ENCODE results near the gene NR1H4.
"Not testable (repeated sequence)": the region's sequence is repeated elsewhere in the genome, so short reads cannot be mapped to it uniquely, and the experiment has no call there.

NR1H4 gene

GRCh38 chr12:100578923-100579322, 105.3 kb downstream of the NR1H4 start:
- intact Hi-C loops (cut with DNase I; ENCODE audit: low total_unique reads): no loop called here

GRCh38 chr12:100579844-100580243, 106.2 kb downstream of the NR1H4 start:
- H3K9me3 ChIP-seq: no peaks in the 10 kb centered on the region
- peaks cover 0 to 3% (median 0%) of the 10 kb centered on the region in 4 donors for H3K4me1 ChIP-seq
- no peaks in the 10 kb centered on the region for H3K36me3 ChIP-seq
- no peak overlapping the region for H3K27ac ChIP-seq
- H3K27me3 ChIP-seq: no peaks in the 10 kb centered on the region
- DNase-seq: no peak
- intact Hi-C loops (cut with DNase I; ENCODE audit: low total_unique reads): no loop called here
- H3K4me3 ChIP-seq: no peak overlapping the region
- TF ChIP-seq CTCF (IDR thresholded peaks at IDR 0.05): no peak

More at GRCh38 chr12:100578923-100579322, 105.3 kb downstream of the NR1H4 start:
- H3K9me3 ChIP-seq: no peaks in the 10 kb centered on the region
- TF ChIP-seq CTCF (IDR thresholded peaks at IDR 0.05): no peak
- no peaks in the 10 kb centered on the region for H3K27me3 ChIP-seq
- DNase-seq: no peak
- no peak overlapping the region for H3K4me3 ChIP-seq
- H3K36me3 ChIP-seq: no peaks in the 10 kb centered on the region
- no peak overlapping the region for H3K27ac ChIP-seq
- peaks cover 0 to 12% (median 9%) of the 10 kb centered on the region in 4 donors for H3K4me1 ChIP-seq

DNA sequence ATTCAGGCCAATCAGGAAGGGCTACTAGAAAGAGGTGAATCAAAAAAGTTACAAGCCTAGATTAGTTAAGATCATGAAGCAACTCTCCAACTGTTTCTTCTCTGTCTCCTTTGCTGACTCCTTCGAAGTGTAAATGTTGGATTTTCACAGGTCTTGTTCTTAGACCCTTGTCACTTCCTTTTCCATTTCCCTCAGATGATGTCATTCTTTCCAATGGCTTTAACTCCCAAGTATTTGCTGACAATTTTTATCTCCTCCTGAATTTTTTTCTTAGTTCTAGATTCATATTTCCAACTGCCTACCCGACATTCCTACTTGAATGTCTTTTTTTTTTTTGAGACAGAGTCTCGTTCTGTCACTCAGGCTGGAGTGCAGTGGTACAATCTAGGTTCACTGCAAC, 110.6 kb downstream of the NR1H4 start:
- Histone ChIP-seq H3K9me3 (peaks cover 0 to 14% (median 10%) of the 10 kb centered on the region in 3 donors), H3K4me3 (no peak overlapping the region), H3K27me3 (no peaks in the 10 kb centered on the region), H3K36me3 (no peaks in the 10 kb centered on the region), H3K27ac (no peak overlapping the region), H3K4me1 (no peaks in the 10 kb centered on the region)
- no peak for DNase-seq
- TF ChIP-seq CTCF (IDR thresholded peaks at IDR 0.05): no peak
- intact Hi-C loops (cut with DNase I; ENCODE audit: low total_unique reads): no loop called here

DNA sequence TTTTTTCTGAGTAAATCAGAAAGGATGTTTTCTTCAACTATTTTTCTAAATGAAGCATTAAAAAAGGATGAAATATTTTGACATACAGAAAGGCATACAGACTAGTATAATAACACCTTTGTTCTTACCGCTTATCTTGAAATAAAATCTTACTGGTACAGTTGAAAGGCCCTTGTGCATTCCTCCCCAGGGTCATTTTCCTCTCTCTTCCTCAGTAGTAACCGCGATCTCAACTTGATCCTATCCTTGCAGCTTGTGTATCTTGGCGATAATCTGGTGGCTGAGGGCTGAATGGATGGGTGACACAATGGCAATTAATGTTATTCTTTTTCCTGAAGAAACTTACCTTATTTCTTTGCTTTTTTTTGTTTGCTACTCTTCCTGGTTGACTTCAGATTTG, 118.3 kb downstream of the NR1H4 start:
- intact Hi-C loops (cut with DNase I; ENCODE audit: low total_unique reads): no loop called here
- Histone ChIP-seq H3K27me3 (no peaks in the 10 kb centered on the region), H3K4me3 (no peak overlapping the region), H3K27ac (no peak overlapping the region), H3K36me3 (no peaks in the 10 kb centered on the region), H3K9me3 (peaks cover 2 to 12% (median 10%) of the 10 kb centered on the region in 3 donors), H3K4me1 (no peaks in the 10 kb centered on the region)
- DNase-seq: no peak
- no peak for TF ChIP-seq CTCF (IDR thresholded peaks at IDR 0.05)

GRCh38 chr12:100593490-100593889, 119.8 kb downstream of the NR1H4 start:
- Histone ChIP-seq H3K27ac (no peak overlapping the region), H3K4me1 (no peaks in the 10 kb centered on the region), H3K27me3 (no peaks in the 10 kb centered on the region), H3K9me3 (peaks cover 0 to 4% (median 2%) of the 10 kb centered on the region in 3 donors), H3K36me3 (no peaks in the 10 kb centered on the region), H3K4me3 (no peak overlapping the region)
- no peak for DNase-seq
- intact Hi-C loops (cut with DNase I; ENCODE audit: low total_unique reads): no loop called here
- no peak for TF ChIP-seq CTCF (IDR thresholded peaks at IDR 0.05)

GRCh38 chr12:100601626-100602025, 128.0 kb downstream of the NR1H4 start:
- DNase-seq: no peak
- no peak overlapping the region for H3K27ac ChIP-seq
- no peaks in the 10 kb centered on the region for H3K36me3 ChIP-seq
- TF ChIP-seq CTCF (IDR thresholded peaks at IDR 0.05): no peak
- peaks cover 0 to 4% (median 0%) of the 10 kb centered on the region in 3 donors for H3K9me3 ChIP-seq
- intact Hi-C loops (cut with DNase I; ENCODE audit: low total_unique reads): no loop called here
- no peaks in the 10 kb centered on the region for H3K4me1 ChIP-seq
- no peaks in the 10 kb centered on the region for H3K27me3 ChIP-seq
- H3K4me3 ChIP-seq: no peak overlapping the region

DNA sequence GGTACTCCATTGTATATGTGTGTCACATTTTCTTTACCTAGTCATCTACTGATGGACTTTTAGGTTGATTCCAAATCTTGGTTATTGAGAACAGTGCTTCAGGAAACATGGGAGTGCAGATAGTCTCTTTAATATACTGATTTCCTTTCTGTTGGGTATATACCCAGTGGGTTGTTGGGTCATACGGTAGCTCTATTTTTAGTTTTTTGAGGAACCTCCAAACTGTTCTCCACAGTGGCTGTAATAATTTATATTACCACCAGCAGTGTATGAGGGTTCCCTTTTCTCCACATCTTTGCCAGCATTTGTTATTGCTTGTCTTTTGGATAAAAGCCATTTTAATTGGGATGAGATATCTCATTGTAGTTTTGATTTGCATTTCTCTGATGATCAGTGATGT, 129.3 kb downstream of the NR1H4 start:
- H3K27me3 ChIP-seq; H3K4me1 ChIP-seq; DNase-seq; H3K36me3 ChIP-seq; H3K4me3 ChIP-seq; intact Hi-C loops (cut with DNase I; ENCODE audit: low total_unique reads); H3K9me3 ChIP-seq; H3K27ac ChIP-seq: not testable (repeated sequence)
